ENCODE data around the gene RNF187.

GRCh38 chr1:228471154-228471761 lies 15.9 kb upstream of the RNF187 start:
- TF ChIP-seq EZH2 (IDR thresholded peaks at IDR 0.05; ENCODE audit: low read length, unreplicated experiment) (no peak), CTCF (conservative IDR thresholded peaks at IDR 0.05; ENCODE audit: low read depth, low read length) (no peak)

Data from PC-3 (cell line).